ENCODE results near the gene SNX21. TPM values are rescaled to one million over a fixed set of nuclear protein-coding genes. Genes with fewer than 3 reads are reported as not detected.
"Not testable (repeated sequence)": the region's sequence is repeated elsewhere in the genome, so short reads cannot be mapped to it uniquely, and the experiment has no call there.

The SNX21 gene
- total RNA-seq, 1 donor from 2014 or later, result 7.9 TPM

GRCh38 chr20:45822857-45823256 lies 10.7 kb upstream of the SNX21 start:
- ATAC-seq (no peak), DNase-seq (ENCODE audit: low spot score) (no peak)

- DNase-seq (ENCODE audit: low spot score) (no peak), ATAC-seq (peak; percentile 89)
Measured at GRCh38 chr20:45823949-45824835, 9.4 kb upstream of the SNX21 start.

- no peak for ATAC-seq
Measured at GRCh38 chr20:45826381-45827019, 7.1 kb upstream of the SNX21 start.

GRCh38 chr20:45827030-45827652 lies 6.5 kb upstream of the SNX21 start, which contains the start of gene TNNC2:
Gene TNNC2 (minus strand): TSS chr20:45827312. CDS start chr20:45827248, 64 bp downstream.
- no peak for ATAC-seq
- DNase-seq (ENCODE audit: low spot score), result no peak

More at GRCh38 chr20:45826381-45827019, 7.1 kb upstream of the SNX21 start:
- DNase-seq (ENCODE audit: low spot score), result no peak

GRCh38 chr20:45827712-45828111 lies 5.9 kb upstream of the SNX21 start:
- DNase-seq (ENCODE audit: low spot score), result no peak
- no peak for ATAC-seq

GRCh38 chr20:45828589-45828988 lies 5.0 kb upstream of the SNX21 start:
- DNase-seq (ENCODE audit: low spot score), result no peak
- no peak for ATAC-seq

DNA sequence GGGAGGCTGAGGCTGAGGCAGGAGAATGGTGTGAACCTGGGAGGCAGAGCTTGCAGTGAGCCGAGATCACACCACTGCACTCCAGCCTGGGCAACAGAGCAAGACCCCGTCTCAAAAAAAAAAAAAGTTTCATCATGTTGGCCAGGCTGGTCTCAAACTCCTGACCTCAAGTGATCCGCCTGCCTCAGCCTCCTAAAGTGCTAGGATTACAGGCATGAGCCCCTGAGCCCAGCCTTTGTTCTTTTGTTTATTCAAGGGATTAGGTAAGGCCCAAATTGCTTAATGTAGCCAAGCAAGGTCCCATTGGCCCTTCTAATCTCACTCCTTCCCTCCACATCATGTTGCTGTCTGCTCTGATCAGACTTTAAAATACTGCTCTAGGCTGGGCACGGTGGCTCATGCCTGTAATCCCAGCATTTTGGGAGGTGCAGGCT lies 3.9 kb upstream of the SNX21 start:
- not testable (repeated sequence) for DNase-seq (ENCODE audit: low spot score); ATAC-seq

DNA sequence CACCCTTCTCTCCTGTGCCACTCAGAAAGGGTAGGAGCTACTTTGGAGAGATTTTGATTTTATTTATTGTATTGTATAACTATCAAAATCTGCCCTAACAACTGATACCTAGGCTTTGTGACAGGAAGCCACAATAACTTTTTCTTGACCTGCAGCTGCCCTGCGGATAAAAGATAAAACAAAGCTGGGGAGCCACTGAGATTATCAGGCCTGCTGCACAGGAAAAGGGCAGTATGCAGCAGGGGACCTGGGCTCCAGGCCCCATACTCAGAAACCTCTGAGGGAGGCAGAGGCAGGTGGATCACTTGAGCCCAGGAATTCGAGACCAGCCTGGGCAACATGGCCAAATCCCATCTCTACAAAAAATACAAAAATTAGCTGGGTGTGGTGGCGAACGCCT lies 980 bp upstream of the SNX21 start:
- no peak for ATAC-seq
- no peak for DNase-seq (ENCODE audit: low spot score)

GRCh38 chr20:45833883-45834796 lies 541 bp downstream of the SNX21 start:
- ATAC-seq (peak; percentile 87), DNase-seq (ENCODE audit: low spot score) (peak; percentile 75)

GRCh38 chr20:45834797-45835161 lies 1.2 kb downstream of the SNX21 start:
- no peak for ATAC-seq
- DNase-seq (ENCODE audit: low spot score), result no peak

- ATAC-seq (no peak), DNase-seq (ENCODE audit: low spot score) (no peak)
Measured at GRCh38 chr20:45835329-45835765, 1.7 kb downstream of the SNX21 start.

GRCh38 chr20:45835825-45836224 lies 2.2 kb downstream of the SNX21 start:
- no peak for ATAC-seq
- DNase-seq (ENCODE audit: low spot score), result no peak

GRCh38 chr20:45836841-45837240 lies 3.2 kb downstream of the SNX21 start:
- DNase-seq (ENCODE audit: low spot score) (no peak), ATAC-seq (no peak)

- peak; percentile 11 for ATAC-seq
Measured at GRCh38 chr20:45840700-45841198, 7.2 kb downstream of the SNX21 start.

DNA sequence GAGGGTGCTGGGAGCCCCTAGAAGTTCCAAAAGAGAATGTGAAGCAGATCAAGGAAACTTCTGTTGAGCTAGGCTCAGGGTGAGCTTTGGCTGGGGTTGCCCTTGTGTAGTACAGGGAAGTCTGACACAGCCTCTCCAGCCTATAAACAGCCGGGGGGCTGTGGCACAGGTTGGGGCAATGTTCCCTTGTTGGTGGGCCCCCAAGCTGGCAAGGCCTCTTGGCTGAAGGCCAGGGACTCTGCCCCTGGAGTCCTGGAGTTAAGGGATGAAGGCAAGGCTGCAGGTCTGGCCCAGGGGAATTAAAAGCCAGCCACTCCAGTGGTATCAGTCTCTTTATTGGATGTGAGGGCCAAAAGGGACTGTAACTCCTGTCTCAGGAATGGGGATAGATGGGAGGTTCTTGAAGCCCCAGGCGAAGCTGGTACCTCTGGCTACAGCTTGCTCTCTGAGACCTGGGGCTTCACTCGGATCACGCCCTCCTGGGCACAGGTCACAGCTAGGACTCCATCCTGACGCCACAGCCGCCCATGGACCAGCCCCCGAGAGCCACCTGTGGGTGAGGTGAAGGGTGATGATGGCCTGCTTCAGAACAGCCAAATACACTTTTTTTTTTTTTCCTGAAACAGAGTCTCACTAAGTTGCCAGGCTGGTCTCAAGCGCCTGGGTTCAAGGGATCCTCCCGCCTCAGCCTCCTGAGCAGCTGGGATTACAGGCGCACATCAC lies 8.0 kb downstream of the SNX21 start:
- ATAC-seq (no peak), DNase-seq (ENCODE audit: low spot score) (no peak)

More at GRCh38 chr20:45840700-45841198, 7.2 kb downstream of the SNX21 start:
- DNase-seq (ENCODE audit: low spot score), result no peak

GRCh38 chr20:45842169-45842812 lies 8.7 kb downstream of the SNX21 start:
- DNase-seq (ENCODE audit: low spot score) (no peak), ATAC-seq (no peak)

GRCh38 chr20:45843506-45843905 lies 9.9 kb downstream of the SNX21 start:
- ATAC-seq (no peak), DNase-seq (ENCODE audit: low spot score) (no peak)

DNA sequence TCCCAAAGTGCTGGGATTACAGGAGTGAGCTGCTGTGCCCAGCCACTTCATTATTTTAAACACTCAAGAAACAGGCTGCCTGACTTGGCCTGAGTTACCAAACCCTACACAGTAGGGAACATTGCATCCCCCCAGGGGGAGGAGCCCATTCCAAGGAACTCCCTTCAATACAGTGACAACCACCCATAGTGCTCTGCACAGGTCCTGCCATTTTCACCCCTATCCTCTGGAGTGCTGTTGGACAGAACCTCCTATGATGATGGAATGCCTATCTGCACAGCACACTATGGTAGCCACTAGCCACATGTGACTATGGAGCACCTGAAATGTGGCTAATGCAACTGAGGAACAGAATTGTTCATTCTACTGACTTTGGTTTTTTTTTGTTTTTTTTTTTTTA lies 11.9 kb downstream of the SNX21 start:
- DNase-seq (ENCODE audit: low spot score) (no peak), ATAC-seq (no peak)

- ATAC-seq, result no peak
- DNase-seq (ENCODE audit: low spot score), result no peak
Measured at GRCh38 chr20:45848421-45848820, 14.8 kb downstream of the SNX21 start.
